ENCODE data around the gene RPS27. TPM values are rescaled to one million over a fixed set of nuclear protein-coding genes. Genes with fewer than 3 reads are reported as not detected.
A peak's percentile ranks its signal among the peaks of the same experiment; 100 is the strongest.

Gene RPS27
- total RNA-seq, 4 donors from 2014 or later: 2,032 to 3,294 (median 2,297) TPM

DNA sequence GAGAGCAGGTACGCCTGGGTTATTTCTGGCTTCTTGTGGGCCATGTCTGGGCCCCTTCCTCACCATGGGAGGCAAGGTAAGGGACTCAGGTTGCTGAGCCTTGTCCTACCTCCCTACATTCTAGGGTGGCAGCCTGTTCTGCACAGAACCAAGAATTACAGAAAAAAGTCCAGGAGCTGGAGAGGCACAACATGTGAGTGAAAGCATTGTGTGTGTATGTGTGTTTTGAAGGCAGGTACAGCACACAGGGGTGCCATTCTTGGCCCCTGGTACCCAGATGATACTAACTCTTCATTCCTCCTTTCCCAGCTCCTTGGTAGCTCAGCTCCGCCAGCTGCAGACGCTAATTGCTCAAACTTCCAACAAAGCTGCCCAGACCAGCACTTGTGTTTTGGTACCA, 17.5 kb upstream of the RPS27 start:
- DNase-seq: no peak
- peaks cover 20 to 22% of the 10 kb centered on the region in 2 donors for H3K36me3 ChIP-seq
- H3K9me3 ChIP-seq: no peaks in the 10 kb centered on the region
- TF ChIP-seq POLR2A (IDR thresholded peaks at IDR 0.05): no peak
- TF ChIP-seq, protein P1, sequence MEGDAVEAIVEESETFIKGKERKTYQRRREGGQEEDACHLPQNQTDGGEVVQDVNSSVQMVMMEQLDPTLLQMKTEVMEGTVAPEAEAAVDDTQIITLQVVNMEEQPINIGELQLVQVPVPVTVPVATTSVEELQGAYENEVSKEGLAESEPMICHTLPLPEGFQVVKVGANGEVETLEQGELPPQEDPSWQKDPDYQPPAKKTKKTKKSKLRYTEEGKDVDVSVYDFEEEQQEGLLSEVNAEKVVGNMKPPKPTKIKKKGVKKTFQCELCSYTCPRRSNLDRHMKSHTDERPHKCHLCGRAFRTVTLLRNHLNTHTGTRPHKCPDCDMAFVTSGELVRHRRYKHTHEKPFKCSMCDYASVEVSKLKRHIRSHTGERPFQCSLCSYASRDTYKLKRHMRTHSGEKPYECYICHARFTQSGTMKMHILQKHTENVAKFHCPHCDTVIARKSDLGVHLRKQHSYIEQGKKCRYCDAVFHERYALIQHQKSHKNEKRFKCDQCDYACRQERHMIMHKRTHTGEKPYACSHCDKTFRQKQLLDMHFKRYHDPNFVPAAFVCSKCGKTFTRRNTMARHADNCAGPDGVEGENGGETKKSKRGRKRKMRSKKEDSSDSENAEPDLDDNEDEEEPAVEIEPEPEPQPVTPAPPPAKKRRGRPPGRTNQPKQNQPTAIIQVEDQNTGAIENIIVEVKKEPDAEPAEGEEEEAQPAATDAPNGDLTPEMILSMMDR (IDR thresholded peaks at IDR 0.05): no peak
- H3K27ac ChIP-seq: no peak overlapping the region
- WGBS, 2 donors: 90 to 92% methylated on average over 3 of the region's 3 CpGs
- H3K4me1 ChIP-seq: peaks cover 16 to 23% of the 10 kb centered on the region in 2 donors
- H3K27me3 ChIP-seq: no peaks in the 10 kb centered on the region
- intact Hi-C loops (cut with DNase I): no loop called here
- no peak overlapping the region for H3K4me3 ChIP-seq (replicated peaks in 1 of 3)

DNA sequence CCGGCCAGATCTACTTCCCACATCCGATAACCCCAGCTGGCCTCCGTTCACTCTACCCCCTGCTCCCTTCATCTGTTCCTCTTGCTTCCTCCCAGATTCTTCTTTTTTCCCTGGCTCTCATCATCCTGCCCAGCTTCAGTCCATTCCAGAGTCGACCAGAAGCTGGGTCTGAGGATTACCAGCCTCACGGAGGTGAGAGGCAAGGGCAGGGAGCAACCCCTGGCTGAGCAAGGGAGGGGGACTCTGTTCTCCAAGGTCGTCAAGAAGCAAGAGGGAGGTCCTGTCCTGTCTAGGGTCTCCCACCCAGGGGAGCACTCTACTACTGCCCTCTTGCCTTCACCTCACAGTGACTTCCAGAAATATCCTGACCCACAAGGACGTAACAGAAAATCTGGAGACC, 17.0 kb upstream of the RPS27 start:
- 81 to 90% methylated on average over 6 to 7 of the region's 7 CpGs for WGBS, 2 donors
- no peak overlapping the region for H3K27ac ChIP-seq
- intact Hi-C loops (cut with DNase I): no loop called here
- TF ChIP-seq POLR2A (IDR thresholded peaks at IDR 0.05): no peak
- TF ChIP-seq, protein P1 (IDR thresholded peaks at IDR 0.05): no peak
- H3K9me3 ChIP-seq: no peaks in the 10 kb centered on the region
- no peak for DNase-seq
- H3K36me3 ChIP-seq: peaks cover 20 to 22% of the 10 kb centered on the region in 2 donors
- no peak overlapping the region for H3K4me3 ChIP-seq (replicated peaks in 1 of 3)
- peaks cover 18 to 19% of the 10 kb centered on the region in 2 donors for H3K4me1 ChIP-seq
- H3K27me3 ChIP-seq: no peaks in the 10 kb centered on the region

DNA sequence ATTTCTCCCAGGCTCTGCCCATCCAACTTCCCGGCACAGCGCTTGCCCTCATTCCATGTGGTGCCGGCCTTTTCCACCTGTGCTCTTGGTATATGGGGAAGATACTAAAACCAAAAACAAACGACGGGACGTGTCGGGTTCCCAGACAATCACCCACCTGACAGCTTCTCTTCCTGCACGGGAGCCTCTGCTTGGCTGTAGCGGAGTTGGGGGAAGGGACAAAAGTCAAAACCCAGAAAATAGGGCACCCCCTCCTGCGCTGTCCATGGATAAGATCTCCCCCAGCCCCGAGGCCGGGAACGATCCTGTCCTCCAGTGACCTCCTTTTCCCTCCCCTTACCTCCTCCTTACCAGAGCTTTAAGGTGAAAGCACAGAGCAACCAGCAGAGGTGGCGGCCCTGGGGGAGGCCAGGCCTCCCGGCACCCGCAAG, 13.7 kb upstream of the RPS27 start:
- Histone ChIP-seq H3K27me3 (no peaks in the 10 kb centered on the region), H3K9me3 (no peaks in the 10 kb centered on the region), H3K4me3 (replicated peaks in 1 of 3) (peak overlapping the region; percentile 90 to 98 (median 92)), H3K4me1 (peaks cover 13 to 14% of the 10 kb centered on the region in 2 donors), H3K27ac (peak overlapping the region; percentile 90 to 94 (median 90)), H3K36me3 (peaks cover 20 to 22% of the 10 kb centered on the region in 2 donors)
- WGBS, 2 donors: 0 to 2% methylated on average over 12 to 16 of the region's 16 CpGs
- TF ChIP-seq, protein P1 (IDR thresholded peaks at IDR 0.05): no peak
- no peak for TF ChIP-seq POLR2A (IDR thresholded peaks at IDR 0.05)
- intact Hi-C loops (cut with DNase I): no loop called here
- peak in 1 of 2 donors; percentile 6 for DNase-seq

DNA sequence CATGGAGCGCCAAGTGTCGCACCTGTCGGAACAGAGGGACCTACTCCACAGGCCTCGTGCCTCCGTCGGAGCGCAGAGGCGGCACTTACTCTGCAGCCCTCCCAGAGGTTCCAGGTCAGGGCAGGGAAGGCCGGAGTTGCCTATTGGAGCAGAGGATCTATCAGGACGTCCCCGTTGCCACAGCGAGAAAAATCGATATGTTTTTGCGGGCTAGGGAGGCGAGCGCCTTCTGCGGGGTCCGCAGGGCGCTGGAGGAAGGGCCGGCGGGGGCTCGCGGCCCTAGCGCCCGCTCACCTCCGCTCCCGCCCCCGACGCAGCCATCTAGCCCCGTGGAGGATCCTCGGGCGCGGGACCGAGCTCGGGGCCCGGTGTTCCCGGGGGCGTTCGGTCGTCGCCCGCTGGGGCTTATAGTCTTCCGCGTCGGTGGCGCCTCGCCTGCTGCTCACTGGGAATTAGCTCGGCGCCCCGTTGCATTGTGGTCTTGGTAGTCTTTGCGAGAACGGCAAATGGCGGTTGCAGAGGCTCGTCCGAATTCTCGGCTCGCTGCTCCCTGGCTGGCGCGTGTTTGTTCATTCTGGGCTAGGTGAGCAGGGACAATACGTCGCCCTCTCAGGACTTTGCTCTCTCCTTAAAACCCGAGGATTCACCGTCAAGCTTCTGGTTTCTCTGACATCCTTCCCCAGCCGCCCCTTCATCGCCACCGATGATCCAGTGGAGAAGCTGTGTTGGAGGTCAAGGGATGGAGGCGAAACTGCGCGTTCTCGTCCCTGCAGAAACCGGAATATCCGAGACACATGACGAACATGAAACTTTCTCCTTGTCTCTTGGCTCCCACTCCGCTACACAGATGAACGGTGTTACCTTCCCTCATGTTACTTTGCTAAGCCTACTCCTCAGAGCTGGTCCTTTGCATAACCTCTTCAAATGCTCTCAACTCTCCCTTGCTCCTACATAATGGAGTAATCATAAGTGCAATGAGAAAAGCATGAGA, 13.0 kb upstream of the RPS27 start, which contains the start of gene JTB:
TSS of gene JTB (minus strand) at position 425 of the 991 bp plus-strand sequence. CDS start at position 3, 422 bp downstream.
- Histone ChIP-seq H3K4me1 (peaks cover 13 to 14% of the 10 kb centered on the region in 2 donors), H3K36me3 (peaks cover 20 to 22% of the 10 kb centered on the region in 2 donors), H3K4me3 (replicated peaks in 1 of 3) (peak within 1 kb of the TSS; percentile 90 to 98 (median 92)), H3K9me3 (no peaks in the 10 kb centered on the region), H3K27ac (peak within 1 kb of the TSS; percentile 90 to 94 (median 90)), H3K27me3 (no peaks in the 10 kb centered on the region)
- TF ChIP-seq, protein P1 (IDR thresholded peaks at IDR 0.05): no peak
- peak; percentile 31 to 87 for TF ChIP-seq POLR2A (IDR thresholded peaks at IDR 0.05)
- 1% methylated on average over 36 to 38 of the region's 75 CpGs for WGBS, 2 donors
- peak; percentile 89 for DNase-seq
- intact Hi-C loops (cut with DNase I): no loop called here

All from thyroid gland (tissue), 4 donors.